Measurements from ENCODE around the gene BRSK2. TPM values are rescaled to one million over a fixed set of nuclear protein-coding genes. Genes with fewer than 3 reads are reported as not detected.

The BRSK2 gene
- total RNA-seq, 6 experiments from 2014 or later, result 0.14 to 0.99 (median 0.47) TPM; not detected in 1

DNA sequence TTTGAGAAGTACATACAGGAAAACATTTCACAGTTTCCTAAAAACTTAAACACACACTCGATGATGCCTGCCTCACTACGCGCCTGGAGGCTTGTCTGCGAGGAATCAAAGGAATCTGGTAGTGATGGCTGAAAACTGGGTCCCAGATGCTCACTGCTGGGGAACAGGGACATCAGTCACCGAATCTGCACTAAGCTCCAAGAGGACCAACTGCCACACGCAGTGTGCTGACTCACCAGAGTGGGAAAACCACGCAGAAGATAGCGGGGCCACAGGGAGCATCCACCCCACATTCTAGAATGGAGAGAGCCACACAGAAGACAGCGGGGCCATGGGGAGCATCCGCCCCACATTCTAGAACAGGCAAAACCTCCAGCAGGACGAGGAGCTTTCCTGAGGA is 121.2 kb downstream of the BRSK2 start:
- Mint-ChIP-seq H3K27ac (no peak overlapping the region), H3K4me3 (no peak overlapping the region), H3K4me1 (ENCODE audit: low read depth) (peaks cover 17% of the 10 kb centered on the region), H3K27me3 (ENCODE audit: insufficient read depth) (no peaks in the 10 kb centered on the region; the same call in 1 of the 2 replicates), H3K36me3 (ENCODE audit: low read depth) (no peaks in the 10 kb centered on the region), H3K9me3 (no peaks in the 10 kb centered on the region)
- TF ChIP-seq, protein P1, sequence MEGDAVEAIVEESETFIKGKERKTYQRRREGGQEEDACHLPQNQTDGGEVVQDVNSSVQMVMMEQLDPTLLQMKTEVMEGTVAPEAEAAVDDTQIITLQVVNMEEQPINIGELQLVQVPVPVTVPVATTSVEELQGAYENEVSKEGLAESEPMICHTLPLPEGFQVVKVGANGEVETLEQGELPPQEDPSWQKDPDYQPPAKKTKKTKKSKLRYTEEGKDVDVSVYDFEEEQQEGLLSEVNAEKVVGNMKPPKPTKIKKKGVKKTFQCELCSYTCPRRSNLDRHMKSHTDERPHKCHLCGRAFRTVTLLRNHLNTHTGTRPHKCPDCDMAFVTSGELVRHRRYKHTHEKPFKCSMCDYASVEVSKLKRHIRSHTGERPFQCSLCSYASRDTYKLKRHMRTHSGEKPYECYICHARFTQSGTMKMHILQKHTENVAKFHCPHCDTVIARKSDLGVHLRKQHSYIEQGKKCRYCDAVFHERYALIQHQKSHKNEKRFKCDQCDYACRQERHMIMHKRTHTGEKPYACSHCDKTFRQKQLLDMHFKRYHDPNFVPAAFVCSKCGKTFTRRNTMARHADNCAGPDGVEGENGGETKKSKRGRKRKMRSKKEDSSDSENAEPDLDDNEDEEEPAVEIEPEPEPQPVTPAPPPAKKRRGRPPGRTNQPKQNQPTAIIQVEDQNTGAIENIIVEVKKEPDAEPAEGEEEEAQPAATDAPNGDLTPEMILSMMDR (IDR thresholded peaks at IDR 0.05), result no peak
- no peak for DNase-seq

DNA sequence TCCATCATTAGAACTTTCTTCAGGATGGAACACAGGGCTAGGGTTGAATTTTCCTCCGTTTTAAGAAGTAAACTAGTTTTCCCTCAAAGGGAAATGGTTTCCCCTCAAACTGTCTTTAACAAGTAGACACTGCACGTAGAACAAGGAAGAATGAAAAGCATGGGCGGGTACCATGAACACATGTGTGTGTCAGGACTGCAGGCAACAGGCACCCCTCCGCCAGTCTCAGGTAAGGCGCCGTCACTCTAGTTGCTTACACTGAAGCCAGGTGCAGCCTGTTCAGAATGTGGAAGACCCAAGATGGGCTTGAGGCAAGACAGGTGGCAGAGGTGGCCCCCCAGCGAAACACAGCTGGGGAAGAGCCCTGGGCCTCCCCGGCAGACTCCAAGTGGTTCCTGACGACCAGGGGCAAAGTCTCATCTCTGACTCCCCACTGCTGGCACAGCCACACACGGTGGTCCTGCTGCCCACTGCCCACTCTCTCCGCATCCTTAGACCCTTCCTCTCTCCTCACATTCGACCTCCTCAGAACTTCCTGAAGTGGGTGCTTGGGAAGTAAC is 122.3 kb downstream of the BRSK2 start:
- Mint-ChIP-seq H3K27me3 (ENCODE audit: insufficient read depth) (no peaks in the 10 kb centered on the region; the same call in 1 of the 2 replicates), H3K4me1 (ENCODE audit: low read depth) (peaks cover 28% of the 10 kb centered on the region), H3K36me3 (ENCODE audit: low read depth) (no peaks in the 10 kb centered on the region), H3K4me3 (no peak overlapping the region), H3K9me3 (no peaks in the 10 kb centered on the region), H3K27ac (no peak overlapping the region)
- no peak for DNase-seq
- TF ChIP-seq, protein P1 (IDR thresholded peaks at IDR 0.05), result no peak

Other genes starting within 250 kb of the BRSK2 start
- gene MUC5AC, start 232.0 kb upstream of the BRSK2 start, total RNA-seq (2021; fragmentation: NEBNext Ultra II Directional; extraction: Animal tissue kit (Norgen Biotek cat#: 25700)), result not detected
- not detected for gene MUC5B, start 166.9 kb upstream of the BRSK2 start, total RNA-seq (2021; fragmentation: NEBNext Ultra II Directional; extraction: Animal tissue kit (Norgen Biotek cat#: 25700))
- gene TOLLIP, start 80.3 kb upstream of the BRSK2 start, total RNA-seq (2021; fragmentation: NEBNext Ultra II Directional; extraction: Animal tissue kit (Norgen Biotek cat#: 25700)), result 10 to 100 TPM; 41.4 to 53.6 (median 49.0) TPM
- 10 to 100 TPM; 19.6 to 27.4 (median 21.4) TPM for gene MOB2, start 96.8 kb downstream of the BRSK2 start, total RNA-seq (2021; fragmentation: NEBNext Ultra II Directional; extraction: Animal tissue kit (Norgen Biotek cat#: 25700))
- 1 to 10 TPM in 3 of 6 experiments, under 1 TPM in 3; 0.38 to 1.6 (median 0.81) TPM for gene DUSP8, start 182.3 kb downstream of the BRSK2 start, total RNA-seq (2021; fragmentation: NEBNext Ultra II Directional; extraction: Animal tissue kit (Norgen Biotek cat#: 25700))
- gene KRTAP5-1, start 195.3 kb downstream of the BRSK2 start, total RNA-seq (2021; fragmentation: NEBNext Ultra II Directional; extraction: Animal tissue kit (Norgen Biotek cat#: 25700)), result not detected
- gene KRTAP5-2, start 208.4 kb downstream of the BRSK2 start, total RNA-seq (2021; fragmentation: NEBNext Ultra II Directional; extraction: Animal tissue kit (Norgen Biotek cat#: 25700)), result not detected
- gene KRTAP5-3, start 218.5 kb downstream of the BRSK2 start, total RNA-seq (2021; fragmentation: NEBNext Ultra II Directional; extraction: Animal tissue kit (Norgen Biotek cat#: 25700)), result not detected
- not detected for gene KRTAP5-4, start 232.2 kb downstream of the BRSK2 start, total RNA-seq (2021; fragmentation: NEBNext Ultra II Directional; extraction: Animal tissue kit (Norgen Biotek cat#: 25700))
- gene KRTAP5-5, start 239.8 kb downstream of the BRSK2 start, total RNA-seq (2021; fragmentation: NEBNext Ultra II Directional; extraction: Animal tissue kit (Norgen Biotek cat#: 25700)), result not detected